T-helper 17 cell (primary cell): ENCODE data around the gene SPTBN2. TPM values are rescaled to one million over a fixed set of nuclear protein-coding genes. Genes with fewer than 3 reads are reported as not detected.
A peak's percentile ranks its signal among the peaks of the same experiment; 100 is the strongest.

ENCODE experiments used
- ATAC-seq: fragments of 150-1000 bp; cut with Tn5 transposase; 2 replicates; pipeline ENCODE4 v1.10.0; 2021; ENCODE audit warnings: mild to moderate bottlenecking, moderate library complexity
- DNase-seq, 3 donors: peaks; one replicate each; pipeline versions ENCODE4 v3.0.0 to v3.0.0-alpha.2; 2020 to 2021
- H3K9me3 ChIP-seq: one replicate; pipeline ENCODE4 v1.7.0; 2013; ENCODE audit warnings: low read length, mild to moderate bottlenecking; ENCODE audit not compliant: control insufficient read depth, poor library complexity, severe bottlenecking
- H3K27ac Mint-ChIP-seq: one replicate; pipeline ENCODE4 v1.8.0; 2022; ENCODE audit warnings: mild to moderate bottlenecking, moderate library complexity, mixed read lengths
- H3K27me3 Mint-ChIP-seq: one replicate; pipeline ENCODE4 v1.8.0; 2022; ENCODE audit warnings: mixed read lengths
- H3K36me3 Mint-ChIP-seq: one replicate; pipeline ENCODE4 v1.8.0; 2022; ENCODE audit warnings: low read depth, mixed read lengths
- H3K4me1 Mint-ChIP-seq: one replicate; pipeline ENCODE4 v1.8.0; 2022; ENCODE audit warnings: mild to moderate bottlenecking, mixed read lengths
- H3K4me3 Mint-ChIP-seq: one replicate; pipeline ENCODE4 v1.8.0; 2022; ENCODE audit warnings: mild to moderate bottlenecking, moderate library complexity, mixed read lengths
- total RNA-seq, 4 donors: library from RNA in 2 of 4; stranded (reverse) in 2 of 4; gene quantifications; one replicate each; pipeline ENCODE4 v1.2.3 and lab custom pipeline; 2022 to 2026

SPTBN2 gene
- total RNA-seq, 2 donors from 2014 or later = 0.23 TPM; not detected in 1

- Mint-ChIP-seq H3K36me3 (no peaks in the 10 kb centered on the region), H3K27ac (no peak overlapping the region), H3K27me3 (peaks cover 12% of the 10 kb centered on the region), H3K4me3 (no peak overlapping the region), H3K4me1 (peaks cover 3% of the 10 kb centered on the region)
- H3K9me3 ChIP-seq = no peaks in the 10 kb centered on the region
- DNase-seq (no peak), ATAC-seq (no peak)
These were observed 36.6 kb downstream of the SPTBN2 start for GRCh38 chr11:66692446-66692845.

- H3K9me3 ChIP-seq = no peaks in the 10 kb centered on the region
- ATAC-seq = no peak
- DNase-seq = no peak
- H3K27me3 Mint-ChIP-seq = peaks cover 12% of the 10 kb centered on the region
- no peaks in the 10 kb centered on the region for H3K36me3 Mint-ChIP-seq
- H3K4me3 Mint-ChIP-seq = no peak overlapping the region
- H3K4me1 Mint-ChIP-seq = peaks cover 2% of the 10 kb centered on the region
- peak overlapping the region; percentile 24 for H3K27ac Mint-ChIP-seq
These were observed 37.6 kb downstream of the SPTBN2 start for GRCh38 chr11:66691311-66691980.

GRCh38 chr11:66689661-66690590 is 39.1 kb downstream of the SPTBN2 start:
- DNase-seq (no peak), ATAC-seq (no peak)
- Mint-ChIP-seq H3K4me1 (peaks cover 2% of the 10 kb centered on the region), H3K36me3 (no peaks in the 10 kb centered on the region), H3K4me3 (no peak overlapping the region), H3K27me3 (peaks cover 12% of the 10 kb centered on the region), H3K27ac (no peak overlapping the region)
- no peaks in the 10 kb centered on the region for H3K9me3 ChIP-seq

GRCh38 chr11:66688561-66689534 is 40.2 kb downstream of the SPTBN2 start:
- H3K36me3 Mint-ChIP-seq = no peaks in the 10 kb centered on the region
- H3K27me3 Mint-ChIP-seq = peaks cover 7% of the 10 kb centered on the region
- no peak overlapping the region for H3K27ac Mint-ChIP-seq
- ATAC-seq (no peak), DNase-seq (no peak)
- no peaks in the 10 kb centered on the region for H3K4me1 Mint-ChIP-seq
- no peak overlapping the region for H3K4me3 Mint-ChIP-seq
- H3K9me3 ChIP-seq = no peaks in the 10 kb centered on the region

GRCh38 chr11:66687831-66688281 is 41.2 kb downstream of the SPTBN2 start:
- DNase-seq (no peak), ATAC-seq (no peak)
- H3K27ac Mint-ChIP-seq = no peak overlapping the region
- peaks cover 3% of the 10 kb centered on the region for H3K4me1 Mint-ChIP-seq
- H3K36me3 Mint-ChIP-seq = peaks cover 2% of the 10 kb centered on the region
- peaks cover 7% of the 10 kb centered on the region for H3K27me3 Mint-ChIP-seq
- no peak overlapping the region for H3K4me3 Mint-ChIP-seq
- no peaks in the 10 kb centered on the region for H3K9me3 ChIP-seq

GRCh38 chr11:66686801-66687750 is 41.9 kb downstream of the SPTBN2 start:
- Mint-ChIP-seq H3K27me3 (no peaks in the 10 kb centered on the region), H3K4me1 (peaks cover 3% of the 10 kb centered on the region), H3K36me3 (peaks cover 2% of the 10 kb centered on the region), H3K4me3 (no peak overlapping the region), H3K27ac (no peak overlapping the region)
- no peak for ATAC-seq
- DNase-seq = no peak
- H3K9me3 ChIP-seq = no peaks in the 10 kb centered on the region

- H3K36me3 Mint-ChIP-seq = peaks cover 2% of the 10 kb centered on the region
- H3K27me3 Mint-ChIP-seq = no peaks in the 10 kb centered on the region
- ATAC-seq (no peak), DNase-seq (no peak)
- peak overlapping the region; percentile 57 for H3K4me3 Mint-ChIP-seq
- H3K9me3 ChIP-seq = no peaks in the 10 kb centered on the region
- H3K27ac Mint-ChIP-seq = no peak overlapping the region
- H3K4me1 Mint-ChIP-seq = peaks cover 3% of the 10 kb centered on the region
These were observed 42.8 kb downstream of the SPTBN2 start for GRCh38 chr11:66686100-66686785.

GRCh38 chr11:66685276-66686099 is 43.5 kb downstream of the SPTBN2 start:
- peaks cover 3% of the 10 kb centered on the region for H3K4me1 Mint-ChIP-seq
- H3K27me3 Mint-ChIP-seq = no peaks in the 10 kb centered on the region
- peak overlapping the region; percentile 57 for H3K4me3 Mint-ChIP-seq
- ATAC-seq = no peak
- H3K9me3 ChIP-seq = no peaks in the 10 kb centered on the region
- H3K36me3 Mint-ChIP-seq = peaks cover 2% of the 10 kb centered on the region
- no peak overlapping the region for H3K27ac Mint-ChIP-seq
- no peak for DNase-seq

- Mint-ChIP-seq H3K27ac (no peak overlapping the region), H3K27me3 (no peaks in the 10 kb centered on the region), H3K4me1 (peaks cover 3% of the 10 kb centered on the region), H3K36me3 (peaks cover 2% of the 10 kb centered on the region), H3K4me3 (no peak overlapping the region)
- DNase-seq (no peak), ATAC-seq (no peak)
- no peaks in the 10 kb centered on the region for H3K9me3 ChIP-seq
These were observed 44.4 kb downstream of the SPTBN2 start for GRCh38 chr11:66684635-66685034.

- H3K36me3 Mint-ChIP-seq = peaks cover 2% of the 10 kb centered on the region
- no peak for DNase-seq
- peaks cover 3% of the 10 kb centered on the region for H3K4me1 Mint-ChIP-seq
- no peaks in the 10 kb centered on the region for H3K27me3 Mint-ChIP-seq
- ATAC-seq = no peak
- no peak overlapping the region for H3K27ac Mint-ChIP-seq
- no peak overlapping the region for H3K4me3 Mint-ChIP-seq
- H3K9me3 ChIP-seq = no peaks in the 10 kb centered on the region
These were observed 45.1 kb downstream of the SPTBN2 start for GRCh38 chr11:66683877-66684276.
